SK-N-SH treated with all-trans-retinoic acid at 6 μM for 48 hours (cell line): Measurements from ENCODE around the gene SEPTIN3.

ENCODE experiments used
- ARNTL ChIP-seq: fragments of 450-650 bp; formaldehyde crosslinking; IDR thresholded peaks from 2 replicates; pipeline ENCODE4 v1.5.0; 2020; ENCODE audit warnings: low read depth, mild to moderate bottlenecking, moderate library complexity, borderline replicate concordance
- GLIS3 ChIP-seq: fragments of 250-450 bp; sonication (Bioruptor Pico); IDR thresholded peaks from 2 replicates; pipeline ENCODE4 v1.5.0; 2020; ENCODE audit warnings: mild to moderate bottlenecking, moderate library complexity
- ISL1 ChIP-seq: fragments of 250-450 bp; sonication (Bioruptor Pico); IDR thresholded peaks from 2 replicates; pipeline ENCODE4 v2.1.2; 2022; ENCODE audit warnings: mild to moderate bottlenecking, moderate library complexity
- OSR1 ChIP-seq: fragments of 250-450 bp; sonication (Bioruptor Pico); IDR thresholded peaks from 2 replicates; pipeline ENCODE4 v1.8.0; 2022; ENCODE audit warnings: moderate library complexity, mild to moderate bottlenecking, inconsistent platforms
- PPARA ChIP-seq: fragments of 250-450 bp; sonication (Bioruptor Pico); IDR thresholded peaks from 2 replicates; pipeline ENCODE4 v1.5.0; 2020; ENCODE audit warnings: mild to moderate bottlenecking, borderline replicate concordance
- RARB ChIP-seq: fragments of 250-450 bp; sonication (Bioruptor Pico); IDR thresholded peaks from 2 replicates; pipeline ENCODE4 v1.8.0; 2021; ENCODE audit warnings: mild to moderate bottlenecking, moderate library complexity
- ZC3H10 ChIP-seq: fragments of 250-450 bp; sonication (Bioruptor Pico); IDR thresholded peaks from 2 replicates; pipeline ENCODE4 v1.5.1; 2021; ENCODE audit warnings: mild to moderate bottlenecking, moderate library complexity
- ZFP3 ChIP-seq: fragments of 250-450 bp; sonication (Bioruptor Pico); IDR thresholded peaks from 2 replicates; pipeline ENCODE4 v1.5.0; 2020; ENCODE audit warnings: mild to moderate bottlenecking, moderate library complexity
- ZFP30 ChIP-seq: fragments of 450-650 bp; formaldehyde crosslinking; IDR thresholded peaks from 2 replicates; pipeline ENCODE4 v1.5.0; 2022; ENCODE audit warnings: mild to moderate bottlenecking, moderate library complexity
- ZNF565 ChIP-seq: fragments of 450-650 bp; formaldehyde crosslinking; conservative IDR thresholded peaks from 2 replicates; pipeline ENCODE4 v1.5.0; 2020; ENCODE audit warnings: low read depth, mild to moderate bottlenecking, moderate library complexity
- ZNF8 ChIP-seq: fragments of 450-650 bp; formaldehyde crosslinking; IDR thresholded peaks from 2 replicates; pipeline ENCODE4 v1.5.0; 2020; ENCODE audit warnings: mild to moderate bottlenecking, moderate library complexity
- TF ChIP-seq, protein P1 (sequence below): fragments of 250-450 bp; sonication (Bioruptor Pico); IDR thresholded peaks from 2 replicates; pipeline ENCODE4 v1.8.0; 2021; ENCODE audit warnings: low read depth, mild to moderate bottlenecking, moderate library complexity, borderline replicate concordance
- TF ChIP-seq, protein P2 (sequence below): fragments of 250-450 bp; sonication (Bioruptor Pico); IDR thresholded peaks from 2 replicates; pipeline ENCODE4 v1.5.1; 2020; ENCODE audit warnings: low read depth, mild to moderate bottlenecking, moderate library complexity

GRCh38 chr22:41929418-41929810 is 39.8 kb upstream of the SEPTIN3 start:
- TF ChIP-seq ZNF565 (no peak), OSR1 (CRISPR knock-in tag) (no peak), ZFP3 (CRISPR knock-in tag) (no peak), PPARA (CRISPR knock-in tag) (no peak), ZNF8 (CRISPR knock-in tag) (no peak), ZFP30 (CRISPR knock-in tag) (no peak), GLIS3 (CRISPR knock-in tag) (no peak), ZC3H10 (no peak), RARB (no peak), ISL1 (no peak), ARNTL (CRISPR knock-in tag) (no peak)
- TF ChIP-seq, protein P1, sequence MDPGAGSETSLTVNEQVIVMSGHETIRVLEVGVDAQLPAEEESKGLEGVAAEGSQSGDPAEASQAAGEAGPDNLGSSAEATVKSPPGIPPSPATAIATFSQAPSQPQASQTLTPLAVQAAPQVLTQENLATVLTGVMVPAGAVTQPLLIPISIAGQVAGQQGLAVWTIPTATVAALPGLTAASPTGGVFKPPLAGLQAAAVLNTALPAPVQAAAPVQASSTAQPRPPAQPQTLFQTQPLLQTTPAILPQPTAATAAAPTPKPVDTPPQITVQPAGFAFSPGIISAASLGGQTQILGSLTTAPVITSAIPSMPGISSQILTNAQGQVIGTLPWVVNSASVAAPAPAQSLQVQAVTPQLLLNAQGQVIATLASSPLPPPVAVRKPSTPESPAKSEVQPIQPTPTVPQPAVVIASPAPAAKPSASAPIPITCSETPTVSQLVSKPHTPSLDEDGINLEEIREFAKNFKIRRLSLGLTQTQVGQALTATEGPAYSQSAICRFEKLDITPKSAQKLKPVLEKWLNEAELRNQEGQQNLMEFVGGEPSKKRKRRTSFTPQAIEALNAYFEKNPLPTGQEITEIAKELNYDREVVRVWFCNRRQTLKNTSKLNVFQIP (CRISPR knock-in tag) = no peak
- TF ChIP-seq, protein P2, sequence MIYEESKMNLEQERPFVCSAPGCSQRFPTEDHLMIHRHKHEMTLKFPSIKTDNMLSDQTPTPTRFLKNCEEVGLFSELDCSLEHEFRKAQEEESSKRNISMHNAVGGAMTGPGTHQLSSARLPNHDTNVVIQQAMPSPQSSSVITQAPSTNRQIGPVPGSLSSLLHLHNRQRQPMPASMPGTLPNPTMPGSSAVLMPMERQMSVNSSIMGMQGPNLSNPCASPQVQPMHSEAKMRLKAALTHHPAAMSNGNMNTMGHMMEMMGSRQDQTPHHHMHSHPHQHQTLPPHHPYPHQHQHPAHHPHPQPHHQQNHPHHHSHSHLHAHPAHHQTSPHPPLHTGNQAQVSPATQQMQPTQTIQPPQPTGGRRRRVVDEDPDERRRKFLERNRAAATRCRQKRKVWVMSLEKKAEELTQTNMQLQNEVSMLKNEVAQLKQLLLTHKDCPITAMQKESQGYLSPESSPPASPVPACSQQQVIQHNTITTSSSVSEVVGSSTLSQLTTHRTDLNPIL = no peak
